Thoracic aorta (tissue), 2 donors: ENCODE results near the gene DGKB. TPM values are rescaled to one million over a fixed set of nuclear protein-coding genes. Genes with fewer than 3 reads are reported as not detected.
A peak's percentile ranks its signal among the peaks of the same experiment; 100 is the strongest.
"Not testable (repeated sequence)": the region's sequence is repeated elsewhere in the genome, so short reads cannot be mapped to it uniquely, and the experiment has no call there.

ENCODE experiments used
- ATAC-seq: fragments of 150-250 bp; one replicate; pipeline ENCODE4 v1.8.0; 2017; ENCODE audit warnings: low read depth; ENCODE audit not compliant: insufficient number of reproducible peaks, low FRiP score
- DNase-seq: peaks from one replicate; pipeline ENCODE4 v3.0.0-alpha.2; 2020; ENCODE audit warnings: low spot score
- H3K27ac ChIP-seq, 2 donors: fragments of 200-600 bp; sonication (generic); 1 replicate in 1 of 2; 2 replicates in 1 of 2; pipeline ENCODE4 v1.5.1; 2016; ENCODE audit warnings: mild to moderate bottlenecking in 2 of 2, moderate library complexity in 2 of 2
- H3K27me3 ChIP-seq: fragments of 200-600 bp; sonication (generic); replicated peaks from 2 replicates; pipeline ENCODE4 v1.6.0; 2016; ENCODE audit warnings: mild to moderate bottlenecking; ENCODE audit not compliant: insufficient read depth
- H3K36me3 ChIP-seq: fragments of 200-600 bp; sonication (generic); one replicate; pipeline ENCODE4 v1.5.1; 2016
- H3K4me1 ChIP-seq, 2 donors: fragments of 200-600 bp; sonication (generic); 1 replicate in 1 of 2; 2 replicates in 1 of 2; pipeline versions ENCODE4 v1.5.1 to v1.6.0; 2016; ENCODE audit warnings: low read depth in 2 of 2, mild to moderate bottlenecking in 1 of 2; ENCODE audit not compliant: control insufficient read depth in 1 of 2
- H3K4me3 ChIP-seq: fragments of 200-600 bp; sonication (generic); 2 replicates; pipeline ENCODE4 v1.5.1; 2016; ENCODE audit warnings: mild to moderate bottlenecking
- H3K9me3 ChIP-seq: fragments of 200-600 bp; sonication (generic); 2 replicates; pipeline ENCODE4 v1.5.1; 2016
- total RNA-seq, 2 donors: library from RNA; depleted of rRNA; stranded (reverse); fragments of >200 nt; gene quantifications; one replicate each; pipeline versions ENCODE4 v1.1.0 to v1.2.3, GENCODE V29; 2016
- TF ChIP-seq, protein P1 (sequence below): fragments of 200-600 bp; sonication (generic); IDR thresholded peaks from one replicate; pipeline ENCODE4 v1.5.1; 2019; ENCODE audit warnings: antibody characterized with exemption

Gene DGKB
- total RNA-seq, 2 donors from 2014 or later = 0.56 TPM; not detected in 1

DNA sequence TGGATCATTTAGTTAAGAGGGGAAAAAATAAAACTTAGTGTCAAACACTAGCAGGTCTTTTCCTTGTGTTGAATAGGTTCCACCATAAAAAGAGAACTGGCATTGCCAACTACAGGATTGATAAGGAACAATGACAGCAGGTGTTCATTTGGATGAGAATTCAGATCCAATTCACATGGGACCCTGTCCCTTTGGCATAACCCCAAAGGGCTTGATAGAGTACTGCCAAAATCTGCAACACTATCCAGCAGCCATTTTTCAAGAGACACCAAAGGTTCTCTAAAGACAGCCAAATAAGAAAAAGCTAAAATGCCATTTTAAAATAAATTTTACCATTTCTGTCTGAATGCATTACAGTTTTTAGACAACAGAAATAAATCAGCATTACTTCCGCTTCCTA lies 422.3 kb downstream of the DGKB start:
- Histone ChIP-seq H3K36me3 (no peaks in the 10 kb centered on the region), H3K4me3 (no peak overlapping the region), H3K4me1 (no peaks in the 10 kb centered on the region), H3K27ac (no peak overlapping the region), H3K27me3 (no peaks in the 10 kb centered on the region), H3K9me3 (no peaks in the 10 kb centered on the region)
- ATAC-seq (no peak), DNase-seq (no peak)
- TF ChIP-seq, protein P1, sequence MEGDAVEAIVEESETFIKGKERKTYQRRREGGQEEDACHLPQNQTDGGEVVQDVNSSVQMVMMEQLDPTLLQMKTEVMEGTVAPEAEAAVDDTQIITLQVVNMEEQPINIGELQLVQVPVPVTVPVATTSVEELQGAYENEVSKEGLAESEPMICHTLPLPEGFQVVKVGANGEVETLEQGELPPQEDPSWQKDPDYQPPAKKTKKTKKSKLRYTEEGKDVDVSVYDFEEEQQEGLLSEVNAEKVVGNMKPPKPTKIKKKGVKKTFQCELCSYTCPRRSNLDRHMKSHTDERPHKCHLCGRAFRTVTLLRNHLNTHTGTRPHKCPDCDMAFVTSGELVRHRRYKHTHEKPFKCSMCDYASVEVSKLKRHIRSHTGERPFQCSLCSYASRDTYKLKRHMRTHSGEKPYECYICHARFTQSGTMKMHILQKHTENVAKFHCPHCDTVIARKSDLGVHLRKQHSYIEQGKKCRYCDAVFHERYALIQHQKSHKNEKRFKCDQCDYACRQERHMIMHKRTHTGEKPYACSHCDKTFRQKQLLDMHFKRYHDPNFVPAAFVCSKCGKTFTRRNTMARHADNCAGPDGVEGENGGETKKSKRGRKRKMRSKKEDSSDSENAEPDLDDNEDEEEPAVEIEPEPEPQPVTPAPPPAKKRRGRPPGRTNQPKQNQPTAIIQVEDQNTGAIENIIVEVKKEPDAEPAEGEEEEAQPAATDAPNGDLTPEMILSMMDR = no peak

DNA sequence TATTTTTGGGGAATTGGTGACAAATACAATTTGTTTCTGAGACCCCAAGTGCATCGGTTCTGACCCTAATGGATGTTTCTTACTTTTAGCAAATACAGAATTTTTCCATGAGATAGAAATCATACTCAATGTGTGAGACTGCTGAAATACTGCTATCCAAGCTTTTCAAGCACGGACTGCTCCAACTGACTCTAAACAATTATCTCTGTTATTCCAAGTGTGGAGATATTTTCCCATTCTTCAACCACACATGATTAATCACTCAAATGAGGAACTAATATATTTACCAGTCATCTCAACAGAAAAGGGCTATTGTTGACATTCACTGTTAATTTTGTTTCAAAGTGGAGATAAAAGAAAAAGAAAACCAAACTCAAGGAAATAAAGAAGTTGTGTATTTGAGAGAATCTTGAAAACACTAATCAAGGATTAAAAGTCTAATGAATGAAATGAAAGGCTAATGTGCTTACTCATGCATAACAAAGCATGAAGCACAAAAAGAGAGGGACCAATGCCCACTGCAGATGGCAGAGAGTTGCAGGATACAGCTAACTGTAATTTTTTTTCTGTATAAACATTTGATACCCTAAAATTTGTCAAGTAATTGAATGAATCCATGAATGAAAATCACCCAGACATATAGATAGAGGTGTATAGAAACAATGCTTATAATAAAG lies 423.6 kb downstream of the DGKB start:
- TF ChIP-seq, protein P1 = no peak
- no peak overlapping the region for H3K27ac ChIP-seq
- no peak overlapping the region for H3K4me3 ChIP-seq
- no peak for DNase-seq
- no peaks in the 10 kb centered on the region for H3K9me3 ChIP-seq
- H3K36me3 ChIP-seq = no peaks in the 10 kb centered on the region
- H3K27me3 ChIP-seq = no peaks in the 10 kb centered on the region
- no peaks in the 10 kb centered on the region for H3K4me1 ChIP-seq
- ATAC-seq = no peak

DNA sequence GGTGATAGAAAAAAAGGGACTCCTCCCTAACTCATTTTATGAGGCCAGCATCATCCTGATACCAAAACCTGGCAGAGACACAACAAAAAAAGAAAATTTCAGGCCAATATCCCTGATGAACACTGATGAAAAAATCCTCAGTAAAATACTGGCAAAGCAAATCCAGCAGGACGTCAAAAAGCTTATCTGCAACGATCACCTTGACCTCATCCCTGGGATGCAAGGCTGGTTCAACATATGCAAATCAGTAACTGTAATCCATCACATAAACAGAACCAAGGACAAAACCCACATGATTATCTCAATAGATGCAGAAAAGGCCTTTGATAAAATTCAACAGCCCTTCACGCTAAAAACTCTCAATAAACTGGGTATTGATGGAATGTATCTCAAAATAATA lies 440.8 kb downstream of the DGKB start:
- DNase-seq, H3K36me3 ChIP-seq, H3K9me3 ChIP-seq, H3K4me1 ChIP-seq, H3K27ac ChIP-seq, ATAC-seq, H3K4me3 ChIP-seq, H3K27me3 ChIP-seq: not testable (repeated sequence)

DNA sequence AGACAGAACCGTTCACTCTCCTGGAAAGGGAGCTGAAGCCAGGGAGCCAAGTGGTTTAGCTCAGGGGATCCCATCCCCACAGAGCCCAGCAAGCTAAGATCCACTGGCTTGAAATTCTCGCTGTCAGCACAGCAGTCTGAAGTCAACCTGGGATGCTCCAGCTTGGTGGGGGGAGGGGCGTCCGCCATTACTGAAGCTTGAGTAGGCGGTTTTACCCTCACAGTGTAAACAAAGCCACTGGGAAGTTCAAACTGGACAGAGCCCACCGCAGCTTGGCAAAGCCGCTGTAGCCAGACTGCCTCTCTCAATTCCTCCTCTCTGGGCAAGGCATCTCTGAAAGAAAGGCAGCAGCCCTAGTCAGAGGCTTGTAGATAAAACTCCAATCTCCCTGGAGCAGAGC lies 443.7 kb downstream of the DGKB start:
- H3K9me3 ChIP-seq, H3K27ac ChIP-seq, H3K27me3 ChIP-seq, DNase-seq, H3K4me1 ChIP-seq, ATAC-seq, H3K36me3 ChIP-seq, H3K4me3 ChIP-seq: not testable (repeated sequence)

DNA sequence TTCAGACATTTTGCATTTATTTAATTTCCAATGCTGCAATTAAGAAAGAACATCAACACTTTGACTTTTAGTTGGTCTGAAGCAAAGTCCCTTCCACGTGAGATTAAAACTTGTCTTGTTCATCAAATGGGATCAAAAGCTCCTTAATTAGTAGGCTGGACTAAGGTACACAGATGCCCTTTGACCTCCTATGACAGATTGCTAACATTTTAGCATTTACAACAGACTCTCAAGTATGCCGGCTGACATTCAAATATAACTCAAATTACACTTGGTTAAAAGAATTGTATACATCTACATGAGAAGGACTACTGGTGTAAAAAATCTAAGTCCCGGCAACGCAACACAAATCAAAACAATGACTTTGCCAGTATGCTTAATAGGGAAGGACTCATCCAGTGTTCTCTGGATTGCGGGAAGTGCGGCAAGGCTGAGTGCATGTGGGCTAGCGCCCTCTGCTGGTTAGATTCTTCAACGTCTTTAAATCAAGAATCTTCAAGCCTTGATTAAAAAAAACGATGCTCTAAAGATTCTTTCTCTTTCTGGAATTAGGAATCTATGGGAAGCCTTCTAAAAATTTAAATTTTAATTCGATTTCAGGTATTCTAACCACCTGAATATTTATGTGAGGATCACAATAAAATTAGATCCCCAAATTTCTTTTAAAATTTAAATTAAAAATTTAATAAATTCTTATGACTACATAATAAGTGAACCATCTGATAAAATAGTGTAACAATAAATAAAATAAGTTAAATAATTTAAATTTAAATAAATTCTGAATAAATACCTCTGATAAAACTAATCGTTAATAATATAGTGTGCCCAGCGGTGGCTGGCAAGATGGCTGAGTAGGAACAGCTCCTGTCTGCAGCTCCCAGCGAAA lies 444.7 kb downstream of the DGKB start:
- peak; percentile 6 for DNase-seq
- no peak overlapping the region for H3K27ac ChIP-seq
- H3K4me3 ChIP-seq = no peak overlapping the region
- H3K36me3 ChIP-seq = no peaks in the 10 kb centered on the region
- no peaks in the 10 kb centered on the region for H3K9me3 ChIP-seq
- no peak for ATAC-seq
- H3K4me1 ChIP-seq = no peaks in the 10 kb centered on the region
- no peaks in the 10 kb centered on the region for H3K27me3 ChIP-seq
- TF ChIP-seq, protein P1 = peak; percentile 64

DNA sequence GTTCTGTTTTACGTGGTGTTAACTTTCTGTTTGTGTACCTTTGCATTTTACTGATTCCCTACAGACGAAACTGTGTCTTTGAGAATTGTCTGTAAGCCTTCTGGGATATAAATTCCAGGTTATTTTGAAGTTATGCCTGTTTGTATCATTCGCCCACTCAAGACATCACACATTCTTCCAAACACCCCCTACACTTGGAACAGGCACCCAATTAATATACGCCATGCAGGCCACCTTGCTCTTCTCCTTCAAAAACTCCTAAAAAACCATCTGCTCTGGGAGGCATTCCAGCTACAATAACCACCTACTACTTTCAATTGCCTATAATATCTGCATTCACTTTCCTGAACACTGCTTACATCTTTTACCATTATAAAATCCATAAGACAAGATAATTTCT lies 453.3 kb downstream of the DGKB start:
- TF ChIP-seq, protein P1 = no peak
- no peak for DNase-seq
- ATAC-seq = no peak
- H3K36me3 ChIP-seq = no peaks in the 10 kb centered on the region
- H3K4me3 ChIP-seq = no peak overlapping the region
- H3K4me1 ChIP-seq = no peaks in the 10 kb centered on the region
- no peak overlapping the region for H3K27ac ChIP-seq
- H3K9me3 ChIP-seq = no peaks in the 10 kb centered on the region
- H3K27me3 ChIP-seq = no peaks in the 10 kb centered on the region
